ENCODE data around the gene CENPU.

Gene CENPU

GRCh38 chr4:184695178-184695896 lies 38.6 kb downstream of the CENPU start:
- no peak for DNase-seq (ENCODE audit: extremely low read depth, low read depth)
- H3K4me3 ChIP-seq (replicated peaks; ENCODE audit: low read depth, low read length) = no peak overlapping the region
- TF ChIP-seq CTCF (IDR thresholded peaks at IDR 0.05; ENCODE audit: low read depth, low read length, missing control alignments) = no peak

- DNase-seq (ENCODE audit: extremely low read depth, low read depth) = no peak
- TF ChIP-seq CTCF (IDR thresholded peaks at IDR 0.05; ENCODE audit: low read depth, low read length, missing control alignments) = no peak
These were observed 39.4 kb downstream of the CENPU start for GRCh38 chr4:184694412-184694956.

GRCh38 chr4:184693056-184693455 lies 40.8 kb downstream of the CENPU start:
- no peak for TF ChIP-seq CTCF (IDR thresholded peaks at IDR 0.05; ENCODE audit: low read depth, low read length, missing control alignments)
- no peak overlapping the region for H3K4me3 ChIP-seq (replicated peaks; ENCODE audit: low read depth, low read length)
- DNase-seq (ENCODE audit: extremely low read depth, low read depth) = no peak

More at GRCh38 chr4:184694412-184694956, 39.4 kb downstream of the CENPU start:
- no peak overlapping the region for H3K4me3 ChIP-seq (replicated peaks; ENCODE audit: low read depth, low read length)

- no peak overlapping the region for H3K4me3 ChIP-seq (replicated peaks; ENCODE audit: low read depth, low read length)
- DNase-seq (ENCODE audit: extremely low read depth, low read depth) = no peak
- TF ChIP-seq CTCF (IDR thresholded peaks at IDR 0.05; ENCODE audit: low read depth, low read length, missing control alignments) = no peak
These were observed 44.2 kb downstream of the CENPU start for GRCh38 chr4:184689681-184690080.

GRCh38 chr4:184688447-184688846 lies 45.4 kb downstream of the CENPU start:
- no peak for TF ChIP-seq CTCF (IDR thresholded peaks at IDR 0.05; ENCODE audit: low read depth, low read length, missing control alignments)

GRCh38 chr4:184688005-184688404 lies 45.9 kb downstream of the CENPU start:
- H3K4me3 ChIP-seq (replicated peaks; ENCODE audit: low read depth, low read length) = no peak overlapping the region
- no peak for DNase-seq (ENCODE audit: extremely low read depth, low read depth)
- TF ChIP-seq CTCF (IDR thresholded peaks at IDR 0.05; ENCODE audit: low read depth, low read length, missing control alignments) = no peak

More at GRCh38 chr4:184688447-184688846, 45.4 kb downstream of the CENPU start:
- peak; percentile 72 for DNase-seq (ENCODE audit: extremely low read depth, low read depth)
- no peak overlapping the region for H3K4me3 ChIP-seq (replicated peaks; ENCODE audit: low read depth, low read length)

Measured in HFF-Myc (cell line).